Heart left ventricle (tissue), 13 donors: ENCODE measurements around the gene KLHL29.

Experiments
- CTCF ChIP-seq, 12 donors: fragments of 200-600 bp; sonication (generic) in 4 of 12; IDR thresholded peaks; one replicate each; pipeline versions ENCODE4 v1.5.0 to v1.8.0; 2018 to 2022; ENCODE audit warnings: antibody characterized with exemption in 12 of 12, mild to moderate bottlenecking in 5 of 12
- POLR2A ChIP-seq, 2 donors: fragments of 450-650 bp; IDR thresholded peaks; one replicate each; pipeline ENCODE4 v1.6.1; 2017; ENCODE audit warnings: antibody characterized with exemption in 2 of 2, mild to moderate bottlenecking in 2 of 2, moderate library complexity in 2 of 2
- donor health status: ischemic (EF 13 %, LVEDD 7.1; RV severe dilation, severe dysfunction).
- donor health status: DM: no; HTN: yes; CAD: no.
- donor health status: DM: no; HTN: no; CAD: no.
- donor health status: ischemic (EF 25% LVEDD 6.9; RV normal size, moderate dysfunction).
- donor health status: ischemic (EF 25% LVEDD 5.7; RV mildly dilated, moderate dysfunction).
- donor health status: ischemic (EF 35%, LVEDD 5.7; RV mildly dilated, moderate dysfunction).
- donor health status: nonischemic (EF 11% LVEDD 7.7; RV severe dilation, severe dysfunction).
- donor health status: DM: yes; HTN: yes; CAD: no.
- donor health status: PGD.
- donor health status: ischemic (EF 29% LVEDD 5.4; RV normal size, mild dysfunction).
- donor health status: nonischemic (EF 23%, LVEDD 6.1; RV moderate dilation, normal function).

- TF ChIP-seq CTCF (IDR thresholded peaks at IDR 0.05) (no peak), POLR2A (IDR thresholded peaks at IDR 0.05) (no peak)
Observed at GRCh38 chr2:23503682-23504081, 118.7 kb downstream of the KLHL29 start.
